Stomach smooth muscle (tissue), 2 donors: Measurements from ENCODE around the gene ZNF775.

Experiments used
- H3K27ac ChIP-seq: one replicate; pipeline ENCODE4 v1.7.0; 2013; ENCODE audit warnings: mild to moderate bottlenecking, low read length, inconsistent platforms
- H3K27me3 ChIP-seq, 2 donors: one replicate each; pipeline ENCODE4 v1.7.0; 2013; ENCODE audit warnings: low read length in 2 of 2; ENCODE audit not compliant: insufficient read depth in 2 of 2, control insufficient read depth in 1 of 2
- H3K36me3 ChIP-seq, 2 donors: one replicate each; pipeline ENCODE4 v1.7.0; 2013; ENCODE audit warnings: low read length in 2 of 2; ENCODE audit not compliant: control insufficient read depth in 2 of 2, insufficient read depth in 2 of 2
- H3K4me1 ChIP-seq: one replicate; pipeline ENCODE4 v1.7.0; 2013; ENCODE audit warnings: low read length; ENCODE audit not compliant: control insufficient read depth, insufficient read depth
- H3K4me3 ChIP-seq, 2 donors: one replicate each; pipeline ENCODE4 v1.7.0; 2013; ENCODE audit warnings: low read length in 2 of 2
- H3K9ac ChIP-seq, 2 donors: one replicate each; pipeline ENCODE4 v1.7.0; 2013; ENCODE audit warnings: low read length in 2 of 2, mild to moderate bottlenecking in 1 of 2
- H3K9me3 ChIP-seq, 2 donors: one replicate each; pipeline ENCODE4 v1.7.0; 2013; ENCODE audit warnings: low read length in 2 of 2; ENCODE audit not compliant: control insufficient read depth in 2 of 2
- donor health status: healthy.
- donor health status: Pancreatic carcinoma.

ZNF775 gene

GRCh38 chr7:150337659-150338081 is 41.5 kb upstream of the ZNF775 start:
- peaks cover 71% of the 10 kb centered on the region for H3K4me1 ChIP-seq
- H3K27ac ChIP-seq: no peak overlapping the region
- H3K36me3 ChIP-seq: peaks cover 6 to 8% of the 10 kb centered on the region in 2 donors
- peak overlapping the region in 1 of 2 donors; percentile 3 for H3K4me3 ChIP-seq
- no peak overlapping the region for H3K9ac ChIP-seq
- H3K9me3 ChIP-seq: no peaks in the 10 kb centered on the region
- H3K27me3 ChIP-seq: no peaks in the 10 kb centered on the region

- Histone ChIP-seq H3K4me1 (peaks cover 71% of the 10 kb centered on the region), H3K27ac (no peak overlapping the region)
Measured at GRCh38 chr7:150338166-150338829, 40.8 kb upstream of the ZNF775 start.

GRCh38 chr7:150339409-150339809 is 39.7 kb upstream of the ZNF775 start:
- Histone ChIP-seq H3K9ac (no peak overlapping the region), H3K27me3 (no peaks in the 10 kb centered on the region), H3K27ac (peak overlapping the region; percentile 58), H3K4me1 (peaks cover 67% of the 10 kb centered on the region), H3K4me3 (peak overlapping the region; percentile 82 to 87), H3K9me3 (peaks cover 0 to 5% of the 10 kb centered on the region in 2 donors), H3K36me3 (peaks cover 6 to 8% of the 10 kb centered on the region in 2 donors)

More at GRCh38 chr7:150338166-150338829, 40.8 kb upstream of the ZNF775 start:
- Histone ChIP-seq H3K4me3 (peak overlapping the region in 1 of 2 donors; percentile 3), H3K36me3 (peaks cover 6 to 8% of the 10 kb centered on the region in 2 donors), H3K9me3 (no peaks in the 10 kb centered on the region), H3K27me3 (no peaks in the 10 kb centered on the region), H3K9ac (no peak overlapping the region)

GRCh38 chr7:150340024-150340749 is 38.9 kb upstream of the ZNF775 start:
- peak overlapping the region; percentile 47 for H3K9ac ChIP-seq
- peaks cover 6 to 8% of the 10 kb centered on the region in 2 donors for H3K36me3 ChIP-seq
- H3K4me3 ChIP-seq: peak overlapping the region; percentile 82 to 87
- peak overlapping the region; percentile 58 for H3K27ac ChIP-seq
- no peaks in the 10 kb centered on the region for H3K27me3 ChIP-seq
- H3K9me3 ChIP-seq: peaks cover 0 to 5% of the 10 kb centered on the region in 2 donors
- peaks cover 60% of the 10 kb centered on the region for H3K4me1 ChIP-seq

- H3K27me3 ChIP-seq: no peaks in the 10 kb centered on the region
- H3K27ac ChIP-seq: peak overlapping the region; percentile 58
- peaks cover 0 to 5% of the 10 kb centered on the region in 2 donors for H3K9me3 ChIP-seq
- peak overlapping the region; percentile 75 to 79 for H3K9ac ChIP-seq
- peaks cover 6 to 8% of the 10 kb centered on the region in 2 donors for H3K36me3 ChIP-seq
- H3K4me3 ChIP-seq: peak overlapping the region; percentile 82 to 87
- peaks cover 54% of the 10 kb centered on the region for H3K4me1 ChIP-seq
Measured at GRCh38 chr7:150340875-150341262, 38.3 kb upstream of the ZNF775 start.

- Histone ChIP-seq H3K4me1 (peaks cover 48% of the 10 kb centered on the region), H3K4me3 (peak within 1 kb of the TSS; percentile 82 to 87), H3K9ac (peak within 1 kb of the TSS; percentile 75 to 79), H3K27ac (peak within 1 kb of the TSS; percentile 58), H3K9me3 (peaks cover 0 to 5% of the 10 kb centered on the region in 2 donors), H3K36me3 (peaks cover 5 to 8% of the 10 kb centered on the region in 2 donors), H3K27me3 (no peaks in the 10 kb centered on the region)
Measured at GRCh38 chr7:150341263-150342120, 37.6 kb upstream of the ZNF775 start, which contains the start of gene RARRES2. TSS of gene RARRES2 (minus strand) at chr7:150341629. CDS start at chr7:150340609, 1,020 bp downstream.

- no peaks in the 10 kb centered on the region for H3K27me3 ChIP-seq
- peak overlapping the region in 1 of 2 donors; percentile 82 for H3K4me3 ChIP-seq
- H3K9ac ChIP-seq: peak overlapping the region; percentile 19 to 76
- peaks cover 0 to 4% of the 10 kb centered on the region in 2 donors for H3K36me3 ChIP-seq
- peak overlapping the region; percentile 49 for H3K27ac ChIP-seq
- H3K4me1 ChIP-seq: peaks cover 44% of the 10 kb centered on the region
- peaks cover 0 to 5% of the 10 kb centered on the region in 2 donors for H3K9me3 ChIP-seq
Measured at GRCh38 chr7:150342121-150342408, 37.1 kb upstream of the ZNF775 start.

- Histone ChIP-seq H3K36me3 (peaks cover 0 to 3% of the 10 kb centered on the region in 2 donors), H3K9me3 (peaks cover 0 to 5% of the 10 kb centered on the region in 2 donors), H3K4me1 (peaks cover 32% of the 10 kb centered on the region), H3K9ac (no peak overlapping the region), H3K27me3 (no peaks in the 10 kb centered on the region), H3K27ac (no peak overlapping the region), H3K4me3 (no peak overlapping the region)
Measured at GRCh38 chr7:150343225-150343624, 35.9 kb upstream of the ZNF775 start.

GRCh38 chr7:150344299-150344698 is 34.8 kb upstream of the ZNF775 start:
- H3K27me3 ChIP-seq: no peaks in the 10 kb centered on the region
- peaks cover 22% of the 10 kb centered on the region for H3K4me1 ChIP-seq
- peaks cover 0 to 5% of the 10 kb centered on the region in 2 donors for H3K9me3 ChIP-seq
- no peak overlapping the region for H3K4me3 ChIP-seq
- H3K9ac ChIP-seq: no peak overlapping the region
- H3K27ac ChIP-seq: no peak overlapping the region
- H3K36me3 ChIP-seq: no peaks in the 10 kb centered on the region

GRCh38 chr7:150345012-150345411 is 34.1 kb upstream of the ZNF775 start:
- Histone ChIP-seq H3K36me3 (no peaks in the 10 kb centered on the region), H3K4me1 (peaks cover 14% of the 10 kb centered on the region), H3K27me3 (no peaks in the 10 kb centered on the region), H3K9me3 (peaks cover 0 to 5% of the 10 kb centered on the region in 2 donors), H3K27ac (no peak overlapping the region), H3K9ac (no peak overlapping the region), H3K4me3 (no peak overlapping the region)
